CD4-positive, alpha-beta T cell (primary cell): ENCODE measurements around the gene RHNO1. TPM values are rescaled to one million over a fixed set of nuclear protein-coding genes. Genes with fewer than 3 reads are reported as not detected.

Experiments used
- ATAC-seq: fragments of 200-7000 bp; cut with Tn5 transposase; one replicate; pipeline ENCODE4 v1.10.0; 2022; ENCODE audit warnings: mild to moderate bottlenecking; ENCODE audit not compliant: poor library complexity
- CTCF ChIA-PET: fragments of 350-600 bp; sonication (Branson Sonifier 250); formaldehyde crosslinking; loops from one replicate; lab custom pipeline; 2021; ENCODE audit warnings: antibody characterized with exemption, inconsistent platforms; lab: Charles Lee
- POLR2A ChIA-PET: fragments of 350-600 bp; sonication (Branson Sonifier 250); formaldehyde crosslinking; loops from one replicate; lab custom pipeline; 2021; ENCODE audit warnings: antibody characterized with exemption, inconsistent platforms; lab: Charles Lee
- DNase-seq, 14 experiments: peaks; one replicate each; pipeline ENCODE4 v3.0.0-alpha.2; 2013 to 2020; ENCODE audit warnings: mixed read lengths in 2 of 14
- H3K27ac ChIP-seq, 2 donors: one replicate each; pipeline versions ENCODE4 v1.5.1 to v1.7.0; 2013; ENCODE audit warnings: low read length in 2 of 2, low read depth in 1 of 2, mild to moderate bottlenecking in 1 of 2
- H3K27me3 ChIP-seq, 2 experiments: 1 replicate in 1 of 2; 2 replicates in 1 of 2; pipeline versions ENCODE4 v1.6.1 to v1.7.0; 2013; ENCODE audit warnings: low read length in 2 of 2, control low read depth in 1 of 2, mild to moderate bottlenecking in 1 of 2, moderate library complexity in 1 of 2; ENCODE audit not compliant: insufficient read depth in 2 of 2, control insufficient read depth in 1 of 2
- H3K36me3 ChIP-seq: one replicate; pipeline ENCODE4 v1.6.1; 2013; ENCODE audit warnings: low read length, control low read depth; ENCODE audit not compliant: insufficient read depth
- H3K4me1 ChIP-seq: one replicate; pipeline ENCODE4 v1.6.1; 2013; ENCODE audit warnings: low read length, control low read depth; ENCODE audit not compliant: insufficient read depth
- H3K4me3 ChIP-seq: one replicate; pipeline ENCODE4 v1.5.1; 2013; ENCODE audit warnings: mild to moderate bottlenecking, low read length, moderate library complexity
- H3K9me3 ChIP-seq, 2 experiments: 1 replicate in 1 of 2; 2 replicates in 1 of 2; pipeline versions ENCODE4 v1.6.1 to v1.7.0; 2013; ENCODE audit warnings: low read length in 2 of 2, mild to moderate bottlenecking in 2 of 2, control low read depth in 1 of 2, moderate library complexity in 1 of 2; ENCODE audit not compliant: control insufficient read depth in 1 of 2, insufficient read depth in 1 of 2
- H3K27ac Mint-ChIP-seq: one replicate; pipeline ENCODE4 v1.8.0; 2020; ENCODE audit warnings: mixed read lengths
- H3K27me3 Mint-ChIP-seq: one replicate; pipeline ENCODE4 v1.8.0; 2021; ENCODE audit warnings: mixed read lengths
- H3K36me3 Mint-ChIP-seq: one replicate; pipeline ENCODE4 v1.8.0; 2021; ENCODE audit warnings: low read depth, mixed read lengths
- H3K4me1 Mint-ChIP-seq: one replicate; pipeline ENCODE4 v1.8.0; 2021; ENCODE audit warnings: low read depth, mixed read lengths
- H3K4me3 Mint-ChIP-seq: one replicate; pipeline ENCODE4 v1.8.0; 2020; ENCODE audit warnings: mild to moderate bottlenecking, mixed read lengths
- H3K9me3 Mint-ChIP-seq: one replicate; pipeline ENCODE4 v1.8.0; 2020; ENCODE audit warnings: mixed read lengths
- CTCF ChIP-seq: fragments of 200-600 bp; IDR thresholded peaks from one replicate; pipeline ENCODE4 v1.8.0; 2022; ENCODE audit warnings: antibody characterized with exemption, mild to moderate bottlenecking
- intact Hi-C, 2 experiments: fragments of 100-400 bp; cut with DNase I in 1 of 2; cut with micrococcal nuclease in 1 of 2; formaldehyde crosslinking; loops; one replicate each; pipeline versions ENCODE4 v1.15.1 to v1.9.0; 2023 to 2025; cut with DNase I, micrococcal nuclease
- total RNA-seq, 174 experiments: library from RNA in 2 of 174; stranded (reverse) in 2 of 174; gene quantifications; one replicate each; pipeline ENCODE4 v1.2.3 and lab custom pipeline; 2021 to 2026

The RHNO1 gene
- total RNA-seq, 2 experiments from 2014 or later = 26.5 to 31.3 TPM

DNA sequence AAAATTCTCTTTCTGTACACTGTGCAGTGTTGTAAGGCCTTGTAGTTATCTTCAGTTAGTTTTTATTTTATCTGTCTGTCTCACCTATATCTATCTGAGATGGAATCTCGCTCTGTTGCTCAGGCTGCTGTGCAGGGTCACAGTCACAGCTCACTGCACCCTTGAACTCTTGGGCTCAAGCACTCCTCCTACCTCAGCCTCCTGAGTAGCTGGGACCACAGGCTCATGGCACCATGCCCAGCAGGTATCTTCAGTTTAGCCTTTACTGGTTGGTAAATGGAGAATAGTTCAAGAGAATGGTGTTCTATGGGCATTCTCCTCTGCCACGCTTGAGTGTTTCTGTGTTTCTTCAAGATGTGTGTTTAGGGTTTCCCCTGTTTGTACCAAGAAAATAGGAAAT is 27.2 kb downstream of the RHNO1 start:
- Histone ChIP-seq H3K9me3 (no peaks in the 10 kb centered on the region), H3K4me1 (no peaks in the 10 kb centered on the region), H3K27me3 (no peaks in the 10 kb centered on the region), H3K36me3 (no peaks in the 10 kb centered on the region), H3K4me3 (no peak overlapping the region), H3K27ac (no peak overlapping the region)
- no peaks in the 10 kb centered on the region for H3K27me3 Mint-ChIP-seq
- ATAC-seq = no peak
- CTCF ChIA-PET = no interaction called here
- no peak for DNase-seq
- H3K4me3 Mint-ChIP-seq = no peak overlapping the region
- no peak for TF ChIP-seq CTCF
- intact Hi-C loops = no loop called here
- no peak overlapping the region for H3K27ac Mint-ChIP-seq
- H3K9me3 Mint-ChIP-seq = no peaks in the 10 kb centered on the region
- H3K4me1 Mint-ChIP-seq = no peaks in the 10 kb centered on the region
- POLR2A ChIA-PET = no interaction called here
- peaks cover 2% of the 10 kb centered on the region for H3K36me3 Mint-ChIP-seq

GRCh38 chr12:2912216-2912575 is 35.2 kb downstream of the RHNO1 start:
- intact Hi-C loops = no loop called here
- TF ChIP-seq CTCF = no peak
- DNase-seq (no peak), ATAC-seq (no peak)
- Histone ChIP-seq H3K36me3 (peaks cover 4% of the 10 kb centered on the region), H3K9me3 (no peaks in the 10 kb centered on the region), H3K27me3 (no peaks in the 10 kb centered on the region), H3K27ac (no peak overlapping the region), H3K4me3 (no peak overlapping the region), H3K4me1 (no peaks in the 10 kb centered on the region)
- Mint-ChIP-seq H3K36me3 (peaks cover 35% of the 10 kb centered on the region), H3K27me3 (no peaks in the 10 kb centered on the region), H3K4me1 (no peaks in the 10 kb centered on the region), H3K9me3 (no peaks in the 10 kb centered on the region), H3K4me3 (no peak overlapping the region), H3K27ac (no peak overlapping the region)
- ChIA-PET POLR2A (no interaction called here), CTCF (no interaction called here)

DNA sequence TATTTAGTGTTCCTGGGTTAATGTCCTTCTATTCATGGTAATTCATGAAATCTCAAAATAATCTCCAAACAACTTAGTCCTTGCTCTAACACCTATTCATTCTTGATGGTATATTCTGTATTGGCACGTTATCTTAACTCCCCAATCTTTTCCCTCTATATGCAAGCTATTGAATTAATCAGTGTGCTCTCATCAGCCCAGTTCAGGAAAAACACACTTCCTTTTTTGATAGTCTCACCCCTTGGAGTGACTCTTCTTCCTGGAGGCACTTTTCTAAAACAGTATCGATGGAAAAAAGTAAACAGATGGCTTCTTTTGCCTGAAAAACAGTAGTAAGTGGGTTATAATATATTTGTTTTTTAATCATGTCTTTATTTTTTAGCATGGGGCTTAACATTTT is 42.2 kb downstream of the RHNO1 start:
- Mint-ChIP-seq H3K27me3 (no peaks in the 10 kb centered on the region), H3K27ac (no peak overlapping the region), H3K4me3 (no peak overlapping the region), H3K4me1 (no peaks in the 10 kb centered on the region), H3K9me3 (no peaks in the 10 kb centered on the region), H3K36me3 (peaks cover 39% of the 10 kb centered on the region)
- DNase-seq (no peak), ATAC-seq (no peak)
- Histone ChIP-seq H3K4me3 (no peak overlapping the region), H3K4me1 (no peaks in the 10 kb centered on the region), H3K9me3 (no peaks in the 10 kb centered on the region), H3K27me3 (no peaks in the 10 kb centered on the region), H3K27ac (no peak overlapping the region), H3K36me3 (peaks cover 6% of the 10 kb centered on the region)
- CTCF ChIA-PET = no interaction called here
- POLR2A ChIA-PET = no interaction called here
- no peak for TF ChIP-seq CTCF
- intact Hi-C loops = no loop called here
